Left ventricle myocardium inferior (tissue), 1 donor: ENCODE data around the gene SLC22A23. TPM values are rescaled to one million over a fixed set of nuclear protein-coding genes. Genes with fewer than 3 reads are reported as not detected.

ENCODE experiments used
- DNase-seq: peaks from one replicate; pipeline ENCODE4 v3.0.0-alpha.2; 2020
- H3K27ac ChIP-seq: fragments of 200-600 bp; replicated peaks from 2 replicates; pipeline ENCODE4 v1.8.0; 2021
- H3K27me3 ChIP-seq: fragments of 200-600 bp; 2 replicates; pipeline ENCODE4 v1.8.0; 2021; ENCODE audit warnings: low read depth
- H3K36me3 ChIP-seq: fragments of 200-600 bp; 2 replicates; pipeline ENCODE4 v1.8.0; 2021
- H3K4me1 ChIP-seq: fragments of 200-600 bp; 2 replicates; pipeline ENCODE4 v1.8.0; 2021
- H3K4me3 ChIP-seq: fragments of 200-600 bp; 2 replicates; pipeline ENCODE4 v1.8.0; 2021; ENCODE audit warnings: mild to moderate bottlenecking, moderate library complexity
- H3K9me3 ChIP-seq: fragments of 200-600 bp; replicated peaks from 2 replicates; pipeline ENCODE4 v1.8.0; 2021
- CTCF ChIP-seq: fragments of 200-600 bp; IDR thresholded peaks from 2 replicates; pipeline ENCODE4 v1.8.0; 2021; ENCODE audit warnings: antibody characterized with exemption, mild to moderate bottlenecking, borderline replicate concordance
- intact Hi-C: fragments of 100-400 bp; cut with micrococcal nuclease; formaldehyde crosslinking; loops from one replicate; pipeline ENCODE4 v1.11.0; 2022
- total RNA-seq: library from RNA; stranded (reverse); fragmentation: NEBNext Ultra II Directional; extraction: Animal tissue kit (Norgen Biotek cat#: 25700); gene quantifications from one replicate; pipeline ENCODE4 v1.2.1, GENCODE V29; 2021
- donor health status: DM: no; HTN: yes; CAD: no; lungs with severe emphysema.

Gene SLC22A23
- total RNA-seq, 1 donor from 2014 or later: 7.0 TPM

GRCh38 chr6:3356824-3357420, 99.9 kb downstream of the SLC22A23 start:
- intact Hi-C loops: no loop called here

GRCh38 chr6:3356056-3356823, 100.6 kb downstream of the SLC22A23 start:
- Histone ChIP-seq H3K4me1 (peaks cover 27% of the 10 kb centered on the region), H3K27ac (peak overlapping the region; percentile 90), H3K27me3 (no peaks in the 10 kb centered on the region), H3K9me3 (no peaks in the 10 kb centered on the region), H3K4me3 (peak overlapping the region; percentile 59), H3K36me3 (no peaks in the 10 kb centered on the region)
- peak; percentile 56 for DNase-seq
- TF ChIP-seq CTCF: no peak
- intact Hi-C loops: no loop called here

More at GRCh38 chr6:3356824-3357420, 99.9 kb downstream of the SLC22A23 start:
- Histone ChIP-seq H3K27ac (peak overlapping the region; percentile 90), H3K36me3 (no peaks in the 10 kb centered on the region), H3K27me3 (no peaks in the 10 kb centered on the region), H3K4me1 (peaks cover 27% of the 10 kb centered on the region), H3K9me3 (no peaks in the 10 kb centered on the region), H3K4me3 (peak overlapping the region; percentile 59)
- no peak for DNase-seq
- TF ChIP-seq CTCF: no peak

GRCh38 chr6:3355358-3356055, 101.3 kb downstream of the SLC22A23 start:
- no peaks in the 10 kb centered on the region for H3K36me3 ChIP-seq

GRCh38 chr6:3355011-3355357, 101.9 kb downstream of the SLC22A23 start:
- TF ChIP-seq CTCF: no peak
- intact Hi-C loops: no loop called here
- peaks cover 27% of the 10 kb centered on the region for H3K4me1 ChIP-seq
- peak overlapping the region; percentile 59 for H3K4me3 ChIP-seq
- no peak for DNase-seq
- no peaks in the 10 kb centered on the region for H3K36me3 ChIP-seq
- H3K27me3 ChIP-seq: no peaks in the 10 kb centered on the region
- H3K27ac ChIP-seq: peak overlapping the region; percentile 90
- no peaks in the 10 kb centered on the region for H3K9me3 ChIP-seq

More at GRCh38 chr6:3355358-3356055, 101.3 kb downstream of the SLC22A23 start:
- no peak for DNase-seq
- peaks cover 27% of the 10 kb centered on the region for H3K4me1 ChIP-seq
- peak overlapping the region; percentile 59 for H3K4me3 ChIP-seq
- H3K27ac ChIP-seq: peak overlapping the region; percentile 90
- H3K9me3 ChIP-seq: no peaks in the 10 kb centered on the region
- no peaks in the 10 kb centered on the region for H3K27me3 ChIP-seq
- no peak for TF ChIP-seq CTCF
- intact Hi-C loops: no loop called here

GRCh38 chr6:3353939-3354338, 102.9 kb downstream of the SLC22A23 start:
- peaks cover 27% of the 10 kb centered on the region for H3K4me1 ChIP-seq
- no peak for DNase-seq
- no peak overlapping the region for H3K4me3 ChIP-seq
- no peaks in the 10 kb centered on the region for H3K36me3 ChIP-seq
- no peaks in the 10 kb centered on the region for H3K9me3 ChIP-seq
- no peaks in the 10 kb centered on the region for H3K27me3 ChIP-seq
- H3K27ac ChIP-seq: no peak overlapping the region
- intact Hi-C loops: no loop called here
- no peak for TF ChIP-seq CTCF
